T1000 (cell line): ENCODE results near the gene DDX31.

Source experiments
- DNase-seq: peaks from one replicate; lab custom pipeline; 2025; ENCODE audit warnings: mixed read lengths; lab: John Stamatoyannopoulos, UW

Gene DDX31

GRCh38 chr9:132546148-132547051 is 123.4 kb downstream of the DDX31 start:
- no peak for DNase-seq

GRCh38 chr9:132545578-132545977 is 124.2 kb downstream of the DDX31 start:
- DNase-seq: no peak

- no peak for DNase-seq
Observed at GRCh38 chr9:132543960-132544359, 125.8 kb downstream of the DDX31 start.

- no peak for DNase-seq
Observed at GRCh38 chr9:132543251-132543650, 126.5 kb downstream of the DDX31 start.
